Thoracic aorta (tissue), 2 donors: ENCODE data around the gene UBASH3B. TPM values are rescaled to one million over a fixed set of nuclear protein-coding genes. Genes with fewer than 3 reads are reported as not detected.

Experiments used
- ATAC-seq: fragments of 150-250 bp; one replicate; pipeline ENCODE4 v1.8.0; 2017; ENCODE audit warnings: low read depth; ENCODE audit not compliant: insufficient number of reproducible peaks, low FRiP score
- DNase-seq: peaks from one replicate; pipeline ENCODE4 v3.0.0-alpha.2; 2020; ENCODE audit warnings: low spot score
- H3K27ac ChIP-seq, 2 donors: fragments of 200-600 bp; sonication (generic); 1 replicate in 1 of 2; 2 replicates in 1 of 2; pipeline ENCODE4 v1.5.1; 2016; ENCODE audit warnings: mild to moderate bottlenecking in 2 of 2, moderate library complexity in 2 of 2
- H3K27me3 ChIP-seq: fragments of 200-600 bp; sonication (generic); replicated peaks from 2 replicates; pipeline ENCODE4 v1.6.0; 2016; ENCODE audit warnings: mild to moderate bottlenecking; ENCODE audit not compliant: insufficient read depth
- H3K36me3 ChIP-seq: fragments of 200-600 bp; sonication (generic); one replicate; pipeline ENCODE4 v1.5.1; 2016
- H3K4me1 ChIP-seq, 2 donors: fragments of 200-600 bp; sonication (generic); 1 replicate in 1 of 2; 2 replicates in 1 of 2; pipeline versions ENCODE4 v1.5.1 to v1.6.0; 2016; ENCODE audit warnings: low read depth in 2 of 2, mild to moderate bottlenecking in 1 of 2; ENCODE audit not compliant: control insufficient read depth in 1 of 2
- H3K4me3 ChIP-seq: fragments of 200-600 bp; sonication (generic); 2 replicates; pipeline ENCODE4 v1.5.1; 2016; ENCODE audit warnings: mild to moderate bottlenecking
- H3K9me3 ChIP-seq: fragments of 200-600 bp; sonication (generic); 2 replicates; pipeline ENCODE4 v1.5.1; 2016
- total RNA-seq, 2 donors: library from RNA; depleted of rRNA; stranded (reverse); fragments of >200 nt; gene quantifications; one replicate each; pipeline versions ENCODE4 v1.1.0 to v1.2.3, GENCODE V29; 2016
- TF ChIP-seq, protein P1 (sequence below): fragments of 200-600 bp; sonication (generic); IDR thresholded peaks from one replicate; pipeline ENCODE4 v1.5.1; 2019; ENCODE audit warnings: antibody characterized with exemption

Gene UBASH3B
- total RNA-seq, 2 donors from 2014 or later: 6.1 to 12.3 TPM

DNA sequence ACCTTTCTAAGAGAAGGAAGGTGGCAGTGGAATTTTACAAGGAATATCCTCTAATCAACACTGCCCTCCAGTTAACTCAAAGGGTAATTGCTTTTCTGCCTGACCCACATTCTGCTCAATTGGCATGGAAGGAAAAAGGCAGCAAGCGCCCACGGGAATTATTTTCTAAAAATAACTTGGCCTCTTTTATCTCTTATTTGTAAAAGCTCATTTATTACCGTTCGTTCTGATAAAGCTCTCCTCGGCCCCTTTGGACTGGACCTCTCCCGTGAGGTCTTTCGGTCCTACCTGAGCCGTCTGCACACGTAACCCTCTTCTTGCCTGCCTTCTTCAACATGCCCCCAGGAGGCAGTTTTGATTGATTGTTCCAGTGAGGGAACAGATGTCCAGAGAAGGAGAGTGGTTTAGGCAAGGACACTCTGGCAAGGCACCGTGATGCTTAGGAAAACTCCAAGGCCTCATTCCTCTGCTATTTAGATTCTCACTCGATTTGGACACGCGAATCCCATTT lies 129.6 kb downstream of the UBASH3B start:
- Histone ChIP-seq H3K9me3 (no peaks in the 10 kb centered on the region), H3K36me3 (no peaks in the 10 kb centered on the region), H3K27me3 (no peaks in the 10 kb centered on the region), H3K4me3 (peak overlapping the region; percentile 1), H3K4me1 (peaks cover 4 to 23% of the 10 kb centered on the region in 2 donors), H3K27ac (peak overlapping the region; percentile 38 to 42)
- TF ChIP-seq, protein P1, sequence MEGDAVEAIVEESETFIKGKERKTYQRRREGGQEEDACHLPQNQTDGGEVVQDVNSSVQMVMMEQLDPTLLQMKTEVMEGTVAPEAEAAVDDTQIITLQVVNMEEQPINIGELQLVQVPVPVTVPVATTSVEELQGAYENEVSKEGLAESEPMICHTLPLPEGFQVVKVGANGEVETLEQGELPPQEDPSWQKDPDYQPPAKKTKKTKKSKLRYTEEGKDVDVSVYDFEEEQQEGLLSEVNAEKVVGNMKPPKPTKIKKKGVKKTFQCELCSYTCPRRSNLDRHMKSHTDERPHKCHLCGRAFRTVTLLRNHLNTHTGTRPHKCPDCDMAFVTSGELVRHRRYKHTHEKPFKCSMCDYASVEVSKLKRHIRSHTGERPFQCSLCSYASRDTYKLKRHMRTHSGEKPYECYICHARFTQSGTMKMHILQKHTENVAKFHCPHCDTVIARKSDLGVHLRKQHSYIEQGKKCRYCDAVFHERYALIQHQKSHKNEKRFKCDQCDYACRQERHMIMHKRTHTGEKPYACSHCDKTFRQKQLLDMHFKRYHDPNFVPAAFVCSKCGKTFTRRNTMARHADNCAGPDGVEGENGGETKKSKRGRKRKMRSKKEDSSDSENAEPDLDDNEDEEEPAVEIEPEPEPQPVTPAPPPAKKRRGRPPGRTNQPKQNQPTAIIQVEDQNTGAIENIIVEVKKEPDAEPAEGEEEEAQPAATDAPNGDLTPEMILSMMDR: no peak
- DNase-seq (no peak), ATAC-seq (no peak)

DNA sequence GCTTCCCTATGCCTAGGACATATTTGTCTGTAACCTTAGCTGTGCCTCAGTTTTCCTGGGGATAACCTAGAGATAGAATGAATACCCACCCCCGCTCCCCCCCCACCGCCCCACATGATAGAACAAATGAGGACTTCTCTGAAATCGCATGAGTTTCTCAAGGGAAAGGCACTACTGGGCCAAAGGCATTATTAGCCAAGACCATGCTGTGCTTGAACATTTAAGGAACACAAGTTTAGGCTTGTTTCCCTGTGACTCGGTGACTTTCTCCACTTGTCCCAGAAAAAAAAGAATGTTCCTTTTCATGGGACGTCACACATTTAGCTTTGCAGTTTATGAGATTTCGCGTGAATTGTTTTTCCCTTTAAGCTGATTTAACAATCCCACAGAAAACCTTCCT lies 131.4 kb downstream of the UBASH3B start:
- ATAC-seq: no peak
- DNase-seq: no peak
- no peak overlapping the region for H3K27ac ChIP-seq

DNA sequence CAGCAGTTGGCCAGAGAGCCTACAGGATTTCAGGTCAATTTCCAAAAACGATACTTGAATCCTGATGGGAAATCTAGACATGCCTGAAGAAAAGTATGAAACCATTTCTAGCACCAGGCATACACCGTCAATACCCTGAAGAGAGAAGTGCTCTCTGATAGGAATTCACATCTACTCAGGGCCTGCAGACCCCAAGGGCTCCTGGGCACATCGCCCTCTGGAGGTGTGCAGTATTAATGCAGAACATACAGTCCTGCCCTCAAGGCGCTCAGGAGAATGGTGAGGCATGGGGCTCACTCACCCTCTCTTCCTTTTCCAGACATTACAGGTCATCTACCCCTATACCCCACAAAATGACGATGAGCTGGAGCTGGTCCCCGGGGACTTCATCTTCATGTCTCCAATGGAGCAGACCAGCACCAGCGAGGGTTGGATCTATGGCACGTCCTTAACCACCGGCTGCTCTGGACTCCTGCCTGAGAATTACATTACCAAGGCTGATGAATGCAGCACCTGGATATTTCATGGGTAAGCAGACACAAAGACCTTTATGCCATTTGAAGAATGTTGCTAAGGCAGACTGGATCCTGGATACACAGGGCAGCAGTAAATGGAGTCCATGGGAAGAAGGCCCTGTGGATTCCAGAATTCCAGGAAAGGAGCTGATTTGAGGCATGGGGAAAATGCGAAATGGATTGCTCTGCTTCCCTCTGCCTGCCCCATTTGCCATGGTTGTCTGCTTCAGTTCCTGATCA lies 133.4 kb downstream of the UBASH3B start:
- peaks cover 4 to 15% of the 10 kb centered on the region in 2 donors for H3K4me1 ChIP-seq
- TF ChIP-seq, protein P1: no peak
- H3K27me3 ChIP-seq: no peaks in the 10 kb centered on the region
- no peaks in the 10 kb centered on the region for H3K36me3 ChIP-seq
- no peaks in the 10 kb centered on the region for H3K9me3 ChIP-seq
- no peak overlapping the region for H3K27ac ChIP-seq
- no peak overlapping the region for H3K4me3 ChIP-seq
- DNase-seq (no peak), ATAC-seq (no peak)

More for the DNA sequence above, 131.4 kb downstream of the UBASH3B start:
- Histone ChIP-seq H3K27me3 (no peaks in the 10 kb centered on the region), H3K36me3 (no peaks in the 10 kb centered on the region), H3K4me3 (no peak overlapping the region), H3K9me3 (no peaks in the 10 kb centered on the region), H3K4me1 (peaks cover 4 to 17% of the 10 kb centered on the region in 2 donors)
- TF ChIP-seq, protein P1: no peak

DNA sequence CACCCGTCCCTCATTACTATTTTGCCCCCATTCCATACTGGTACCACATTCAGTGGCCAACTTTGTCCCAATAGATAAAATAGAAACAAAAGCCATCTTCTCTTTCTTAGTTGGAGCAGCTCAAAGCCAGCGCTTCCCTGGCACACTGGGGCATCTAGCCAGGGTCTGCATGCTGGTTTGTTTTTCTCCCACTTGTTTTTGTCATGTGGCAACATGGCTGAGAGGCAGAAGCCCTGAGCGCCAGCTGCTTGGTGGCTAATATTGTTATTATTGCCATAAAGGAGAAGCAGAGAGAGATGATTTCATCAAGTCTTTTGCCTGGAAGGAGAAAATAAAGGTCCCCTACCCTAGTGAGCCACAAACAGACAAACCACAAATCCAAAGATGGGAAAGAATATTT lies 134.4 kb downstream of the UBASH3B start:
- ATAC-seq (no peak), DNase-seq (no peak)
- Histone ChIP-seq H3K36me3 (no peaks in the 10 kb centered on the region), H3K27me3 (no peaks in the 10 kb centered on the region), H3K4me1 (peaks cover 0 to 5% of the 10 kb centered on the region in 2 donors), H3K9me3 (no peaks in the 10 kb centered on the region), H3K4me3 (no peak overlapping the region), H3K27ac (no peak overlapping the region)
- TF ChIP-seq, protein P1: no peak

DNA sequence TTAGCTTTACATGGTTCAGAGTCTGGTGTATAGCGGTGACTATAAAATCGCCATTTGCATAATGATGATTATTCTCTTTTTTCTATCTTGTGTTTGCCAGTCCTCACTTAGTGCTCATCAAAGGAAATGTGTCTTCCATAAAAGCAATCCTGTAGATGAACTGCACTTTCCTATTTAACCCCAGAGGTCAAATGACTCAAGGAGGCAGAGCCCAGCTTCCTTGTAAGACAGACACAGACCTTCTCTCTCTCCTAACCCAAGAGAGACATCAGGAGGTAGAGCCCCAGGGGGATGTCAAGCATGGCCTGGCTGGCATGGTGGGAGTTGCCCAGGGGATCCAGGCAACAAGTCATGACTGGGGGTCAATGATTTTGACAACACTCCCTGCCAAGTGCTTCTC lies 135.9 kb downstream of the UBASH3B start:
- no peak overlapping the region for H3K27ac ChIP-seq
- no peak for DNase-seq

More for the DNA sequence above, 135.9 kb downstream of the UBASH3B start:
- TF ChIP-seq, protein P1: no peak
- Histone ChIP-seq H3K27me3 (no peaks in the 10 kb centered on the region), H3K36me3 (no peaks in the 10 kb centered on the region), H3K9me3 (no peaks in the 10 kb centered on the region), H3K4me1 (no peaks in the 10 kb centered on the region), H3K4me3 (no peak overlapping the region)
- ATAC-seq: no peak
